Activated CD8-positive, alpha-beta T cell treated with anti-CD3 and anti-CD28 coated beads, Interleukin-2, amount 10 ng/mL, durations not matched to agents 7 days and 5 days (primary cell): ENCODE measurements around the gene SPOPL. TPM values are rescaled to one million over a fixed set of nuclear protein-coding genes. Genes with fewer than 3 reads are reported as not detected.

ENCODE experiments used
- ATAC-seq: fragments of 150-1000 bp; cut with Tn5 transposase; one replicate; pipeline ENCODE4 v1.10.0; 2021; ENCODE audit warnings: moderate library complexity
- CTCF ChIA-PET: fragments of 350-600 bp; sonication (Branson Sonifier 250); formaldehyde crosslinking; loops from one replicate; lab custom pipeline; 2021; ENCODE audit warnings: antibody characterized with exemption; lab: Charles Lee
- POLR2A ChIA-PET: fragments of 350-600 bp; sonication (Branson Sonifier 250); formaldehyde crosslinking; loops from one replicate; lab custom pipeline; 2021; ENCODE audit warnings: antibody characterized with exemption; lab: Charles Lee
- DNase-seq: peaks from one replicate; pipeline ENCODE4 v3.0.0-alpha.2; 2020
- H3K27ac Mint-ChIP-seq: one replicate; pipeline ENCODE4 v1.8.0; 2021; ENCODE audit warnings: mild to moderate bottlenecking, mixed read lengths
- H3K27me3 Mint-ChIP-seq: one replicate; pipeline ENCODE4 v1.8.0; 2021; ENCODE audit warnings: low read depth, mixed read lengths
- H3K36me3 Mint-ChIP-seq: one replicate; pipeline ENCODE4 v1.8.0; 2021; ENCODE audit warnings: low read depth, mixed read lengths
- H3K4me1 Mint-ChIP-seq: one replicate; pipeline ENCODE4 v1.8.0; 2021; ENCODE audit warnings: low read depth, mixed read lengths
- H3K4me3 Mint-ChIP-seq: one replicate; pipeline ENCODE4 v1.8.0; 2021; ENCODE audit warnings: mild to moderate bottlenecking, mixed read lengths
- H3K9me3 Mint-ChIP-seq: one replicate; pipeline ENCODE4 v1.8.0; 2022; ENCODE audit warnings: mixed read lengths; ENCODE audit not compliant: insufficient read depth
- total RNA-seq, 2 experiments: library from RNA; stranded (reverse); gene quantifications; one replicate each; pipeline ENCODE4 v1.2.3, GENCODE V29; 2021

SPOPL gene
- total RNA-seq, 2 experiments from 2014 or later: 13.0 to 15.6 TPM

DNA sequence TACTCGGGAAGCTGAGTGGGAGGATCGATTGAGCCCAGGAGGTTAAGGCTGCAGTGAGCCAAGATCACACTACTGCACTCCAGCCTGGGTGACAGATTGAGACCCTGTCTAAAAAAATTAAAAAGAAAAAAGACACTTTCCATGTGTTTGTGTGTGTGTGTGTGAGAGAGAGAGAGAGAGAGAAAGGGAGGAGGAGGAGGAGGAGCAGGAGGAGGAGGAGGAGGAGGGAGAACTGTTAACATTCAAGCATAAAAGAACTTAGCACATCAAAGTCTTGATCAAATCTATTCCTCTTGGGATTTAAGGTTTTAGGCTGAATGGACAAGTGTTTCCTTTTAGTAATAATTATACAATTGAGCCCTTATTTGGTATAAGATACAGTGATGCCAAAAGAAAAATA lies 75.5 kb downstream of the SPOPL start:
- ATAC-seq (no peak), DNase-seq (no peak)
- Mint-ChIP-seq H3K27ac (no peak overlapping the region), H3K4me3 (no peak overlapping the region), H3K4me1 (no peaks in the 10 kb centered on the region), H3K9me3 (no peaks in the 10 kb centered on the region), H3K27me3 (no peaks in the 10 kb centered on the region), H3K36me3 (peaks cover 24% of the 10 kb centered on the region)
- ChIA-PET POLR2A (no interaction called here), CTCF (no interaction called here)

DNA sequence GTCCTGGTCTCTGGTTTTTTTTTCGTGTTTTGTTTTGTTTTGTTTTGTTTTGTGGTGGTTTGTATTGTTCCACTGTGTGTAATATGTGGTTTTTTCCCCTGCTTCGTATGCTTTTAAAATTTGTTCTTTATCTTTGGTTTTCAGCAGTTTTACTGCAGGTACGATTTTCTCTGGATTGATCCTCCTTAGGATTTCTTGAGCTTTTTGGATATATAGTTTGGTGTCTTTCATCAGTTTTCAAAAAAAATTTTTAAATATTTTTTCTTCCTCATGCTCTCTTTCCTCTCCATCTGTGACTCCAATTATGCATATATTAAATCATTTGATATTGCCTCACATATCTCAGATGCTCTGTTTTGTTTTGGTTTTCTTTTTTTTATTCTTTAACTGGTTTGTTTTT lies 78.0 kb downstream of the SPOPL start:
- H3K27ac Mint-ChIP-seq: no peak overlapping the region
- no peak overlapping the region for H3K4me3 Mint-ChIP-seq
- CTCF ChIA-PET: no interaction called here
- no peaks in the 10 kb centered on the region for H3K27me3 Mint-ChIP-seq
- POLR2A ChIA-PET: no interaction called here
- H3K9me3 Mint-ChIP-seq: no peaks in the 10 kb centered on the region
- ATAC-seq: no peak
- H3K4me1 Mint-ChIP-seq: no peaks in the 10 kb centered on the region
- DNase-seq: no peak
- peaks cover 24% of the 10 kb centered on the region for H3K36me3 Mint-ChIP-seq

- Mint-ChIP-seq H3K4me1 (no peaks in the 10 kb centered on the region), H3K9me3 (no peaks in the 10 kb centered on the region), H3K36me3 (peaks cover 16% of the 10 kb centered on the region), H3K27ac (no peak overlapping the region), H3K4me3 (no peak overlapping the region), H3K27me3 (no peaks in the 10 kb centered on the region)
- POLR2A ChIA-PET: no interaction called here
- CTCF ChIA-PET: no interaction called here
- ATAC-seq (no peak), DNase-seq (no peak)
Measured at GRCh38 chr2:138581909-138582308, 80.3 kb downstream of the SPOPL start.

GRCh38 chr2:138589663-138590062 lies 88.1 kb downstream of the SPOPL start:
- POLR2A ChIA-PET: no interaction called here
- ATAC-seq: no peak
- H3K4me1 Mint-ChIP-seq: no peaks in the 10 kb centered on the region
- H3K36me3 Mint-ChIP-seq: no peaks in the 10 kb centered on the region
- H3K9me3 Mint-ChIP-seq: no peaks in the 10 kb centered on the region
- no peak for DNase-seq
- H3K27ac Mint-ChIP-seq: no peak overlapping the region
- CTCF ChIA-PET: no interaction called here
- H3K27me3 Mint-ChIP-seq: no peaks in the 10 kb centered on the region
- H3K4me3 Mint-ChIP-seq: no peak overlapping the region

DNA sequence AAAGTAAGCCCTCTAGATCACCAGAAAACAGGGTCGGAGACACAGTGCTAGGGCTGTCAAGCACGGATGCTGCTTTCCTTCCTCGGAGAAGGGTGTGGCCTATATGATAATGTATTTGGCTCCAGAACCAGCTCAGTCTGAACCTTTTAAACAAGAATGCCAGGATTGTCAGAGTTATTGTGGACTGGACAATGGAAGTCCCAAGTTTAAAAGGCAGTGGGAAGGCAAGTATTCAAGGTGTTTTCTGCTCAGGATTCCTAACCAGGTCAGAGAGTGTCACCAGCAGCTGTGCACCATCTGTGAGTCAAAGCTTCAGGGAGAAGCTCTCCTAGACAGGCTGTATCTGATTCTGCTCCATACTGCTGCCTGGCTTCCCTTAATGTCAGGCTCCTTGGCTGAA lies 94.8 kb downstream of the SPOPL start:
- Mint-ChIP-seq H3K4me1 (no peaks in the 10 kb centered on the region), H3K4me3 (no peak overlapping the region), H3K36me3 (no peaks in the 10 kb centered on the region), H3K27ac (no peak overlapping the region), H3K27me3 (no peaks in the 10 kb centered on the region), H3K9me3 (no peaks in the 10 kb centered on the region)
- POLR2A ChIA-PET: interaction anchor here (0.6 kb wide), 1 partner anchor 74 kb away, joined by 3 read pairs; no protein-coding TSS in a partner anchor
- no peak for DNase-seq
- ATAC-seq: no peak
- CTCF ChIA-PET: no interaction called here

GRCh38 chr2:138600732-138601457 lies 99.3 kb downstream of the SPOPL start:
- CTCF ChIA-PET: no interaction called here
- POLR2A ChIA-PET: no interaction called here
- DNase-seq (no peak), ATAC-seq (no peak)
- H3K27me3 Mint-ChIP-seq: no peaks in the 10 kb centered on the region
- no peaks in the 10 kb centered on the region for H3K4me1 Mint-ChIP-seq
- no peak overlapping the region for H3K27ac Mint-ChIP-seq
- H3K4me3 Mint-ChIP-seq: no peak overlapping the region
- H3K9me3 Mint-ChIP-seq: no peaks in the 10 kb centered on the region
- no peaks in the 10 kb centered on the region for H3K36me3 Mint-ChIP-seq

DNA sequence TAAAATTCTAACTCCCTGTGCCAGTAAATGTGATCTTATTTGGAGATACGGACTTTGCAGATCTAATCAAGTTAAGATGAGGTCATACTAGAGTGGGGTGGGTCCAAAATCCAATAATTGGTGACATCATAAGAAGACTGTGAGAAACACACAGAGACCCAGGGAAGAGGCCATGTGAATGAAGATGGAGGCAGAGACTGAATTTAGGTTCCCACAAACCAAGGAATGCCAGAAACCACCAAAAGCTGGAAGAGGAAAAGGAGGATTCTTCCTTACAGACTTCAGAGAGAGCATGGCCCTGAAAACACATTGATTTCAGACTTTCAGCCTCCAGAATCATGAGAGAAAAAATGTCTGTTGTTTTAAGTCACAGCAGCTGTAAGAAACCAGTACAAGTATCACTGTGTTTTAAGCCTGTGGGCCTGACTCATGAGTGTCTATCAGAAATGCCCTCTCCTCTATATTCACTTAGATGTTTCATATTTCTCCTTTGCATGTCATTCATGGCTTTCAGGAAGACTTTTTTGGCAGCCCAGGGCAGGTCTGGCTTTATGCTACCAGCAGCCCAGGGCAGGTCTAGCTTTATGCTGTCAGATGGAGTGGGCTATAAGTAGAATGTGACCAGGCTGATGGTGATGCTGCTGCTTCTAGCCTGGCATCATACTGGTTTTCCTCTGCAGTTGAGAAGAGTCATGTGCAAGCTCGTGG lies 100.0 kb downstream of the SPOPL start:
- ChIA-PET CTCF (no interaction called here), POLR2A (no interaction called here)
- no peak overlapping the region for H3K27ac Mint-ChIP-seq
- no peaks in the 10 kb centered on the region for H3K9me3 Mint-ChIP-seq
- no peak for ATAC-seq
- H3K4me1 Mint-ChIP-seq: no peaks in the 10 kb centered on the region
- H3K27me3 Mint-ChIP-seq: no peaks in the 10 kb centered on the region
- H3K36me3 Mint-ChIP-seq: no peaks in the 10 kb centered on the region
- H3K4me3 Mint-ChIP-seq: no peak overlapping the region
- no peak for DNase-seq

- DNase-seq (no peak), ATAC-seq (no peak)
- H3K36me3 Mint-ChIP-seq: no peaks in the 10 kb centered on the region
- H3K9me3 Mint-ChIP-seq: no peaks in the 10 kb centered on the region
- no peaks in the 10 kb centered on the region for H3K4me1 Mint-ChIP-seq
- ChIA-PET POLR2A (no interaction called here), CTCF (no interaction called here)
- H3K27me3 Mint-ChIP-seq: no peaks in the 10 kb centered on the region
- H3K4me3 Mint-ChIP-seq: no peak overlapping the region
- H3K27ac Mint-ChIP-seq: no peak overlapping the region
Measured at GRCh38 chr2:138602166-138602460, 100.5 kb downstream of the SPOPL start.

DNA sequence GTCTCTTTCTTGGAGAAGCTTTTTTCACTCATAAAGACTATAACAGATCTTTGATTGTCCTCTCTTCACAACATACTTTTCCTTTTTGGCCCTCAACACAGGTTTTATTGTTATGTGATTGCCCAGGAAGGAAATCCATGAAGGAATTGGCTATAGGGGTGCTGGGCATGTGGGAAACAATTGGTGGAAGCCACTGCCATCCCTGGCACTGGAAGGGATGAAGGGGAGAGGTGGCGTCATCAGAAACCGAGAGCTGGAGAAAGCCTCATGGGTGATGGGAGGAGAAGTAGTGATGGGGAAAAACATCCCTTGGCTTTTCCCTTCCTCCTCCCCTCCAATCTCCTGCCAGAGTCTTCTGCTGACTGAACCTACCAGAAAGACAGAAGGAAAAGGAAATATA lies 106.2 kb downstream of the SPOPL start:
- Mint-ChIP-seq H3K9me3 (no peaks in the 10 kb centered on the region), H3K27ac (no peak overlapping the region), H3K36me3 (no peaks in the 10 kb centered on the region), H3K27me3 (no peaks in the 10 kb centered on the region), H3K4me1 (no peaks in the 10 kb centered on the region), H3K4me3 (no peak overlapping the region)
- ATAC-seq: no peak
- DNase-seq: no peak
- CTCF ChIA-PET: no interaction called here
- POLR2A ChIA-PET: no interaction called here

- no peak for ATAC-seq
- H3K4me1 Mint-ChIP-seq: no peaks in the 10 kb centered on the region
- CTCF ChIA-PET: no interaction called here
- H3K27ac Mint-ChIP-seq: no peak overlapping the region
- H3K9me3 Mint-ChIP-seq: no peaks in the 10 kb centered on the region
- no peak overlapping the region for H3K4me3 Mint-ChIP-seq
- no peaks in the 10 kb centered on the region for H3K36me3 Mint-ChIP-seq
- no peak for DNase-seq
- POLR2A ChIA-PET: no interaction called here
- no peaks in the 10 kb centered on the region for H3K27me3 Mint-ChIP-seq
Measured at GRCh38 chr2:138609446-138609845, 107.9 kb downstream of the SPOPL start.

GRCh38 chr2:138610201-138610953 lies 108.8 kb downstream of the SPOPL start:
- DNase-seq: no peak
- H3K4me3 Mint-ChIP-seq: no peak overlapping the region
- H3K36me3 Mint-ChIP-seq: no peaks in the 10 kb centered on the region
- H3K4me1 Mint-ChIP-seq: no peaks in the 10 kb centered on the region
- no peaks in the 10 kb centered on the region for H3K9me3 Mint-ChIP-seq
- ATAC-seq: no peak
- CTCF ChIA-PET: no interaction called here
- POLR2A ChIA-PET: no interaction called here
- H3K27me3 Mint-ChIP-seq: no peaks in the 10 kb centered on the region
- no peak overlapping the region for H3K27ac Mint-ChIP-seq

DNA sequence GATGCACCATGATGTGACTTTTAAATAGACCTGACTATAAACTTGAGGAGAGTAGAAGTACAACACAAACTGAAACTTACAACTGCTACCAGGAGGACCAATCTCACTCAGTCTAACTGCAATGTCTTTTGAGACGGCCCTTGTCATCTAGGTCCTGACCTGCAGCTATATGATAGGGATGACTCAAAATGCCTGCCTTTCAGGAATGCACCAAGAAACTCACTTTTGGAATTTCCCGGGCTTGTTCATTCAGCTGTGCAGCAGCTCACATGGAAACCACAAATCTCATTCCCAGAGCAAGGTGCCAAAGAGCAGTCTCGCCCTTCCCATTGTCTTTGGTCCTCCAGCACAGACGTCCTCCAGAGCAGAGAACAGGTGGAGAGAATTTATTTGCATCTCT lies 113.7 kb downstream of the SPOPL start:
- H3K36me3 Mint-ChIP-seq: no peaks in the 10 kb centered on the region
- DNase-seq (no peak), ATAC-seq (no peak)
- POLR2A ChIA-PET: no interaction called here
- CTCF ChIA-PET: no interaction called here
- no peaks in the 10 kb centered on the region for H3K4me1 Mint-ChIP-seq
- no peaks in the 10 kb centered on the region for H3K9me3 Mint-ChIP-seq
- H3K27ac Mint-ChIP-seq: no peak overlapping the region
- no peak overlapping the region for H3K4me3 Mint-ChIP-seq
- no peaks in the 10 kb centered on the region for H3K27me3 Mint-ChIP-seq
